BJ (cell line): ENCODE measurements around the gene TRIM34. TPM values are rescaled to one million over a fixed set of nuclear protein-coding genes. Genes with fewer than 3 reads are reported as not detected.

Experiments used
- CTCF ChIA-PET: fragments of 350-600 bp; formaldehyde crosslinking; extraction: SDS; loops from one replicate; lab custom pipeline; 2021; ENCODE audit warnings: antibody characterized with exemption, inconsistent platforms; lab: Yijun Ruan, JAX
- POLR2A ChIA-PET: fragments of 300-600 bp; sonication (Branson Sonifier 250); formaldehyde crosslinking; extraction: SDS; loops from one replicate; lab custom pipeline; 2021; ENCODE audit warnings: antibody characterized with exemption; lab: Charles Lee
- DNase-seq: peaks from one replicate; pipeline ENCODE4 v3.0.0-alpha.2; 2011; ENCODE audit warnings: low read depth
- H3K27me3 ChIP-seq: 2 replicates; pipeline ENCODE4 v1.6.0; 2011; ENCODE audit warnings: low read length; ENCODE audit not compliant: control insufficient read depth, insufficient read depth
- H3K36me3 ChIP-seq: 2 replicates; pipeline ENCODE4 v1.5.1; 2011; ENCODE audit warnings: low read length; ENCODE audit not compliant: control insufficient read depth, insufficient read depth
- H3K4me3 ChIP-seq: 2 replicates; pipeline ENCODE4 v1.5.1; 2011; ENCODE audit warnings: low read depth, mild to moderate bottlenecking, control low read depth, low read length
- polyA plus RNA-seq: library from polyadenylated mRNA; depleted of rRNA; stranded (reverse); fragments of >200 nt; gene quantifications from 2 replicates; pipeline ENCODE4 v1.2.3, GENCODE V29; 2011
- TF ChIP-seq, protein P1 (sequence below): IDR thresholded peaks from 2 replicates; pipeline ENCODE4 v1.5.1; 2011; ENCODE audit warnings: low read depth, mild to moderate bottlenecking, control low read depth, inconsistent platforms, low read length, moderate library complexity; ENCODE audit not compliant: insufficient read depth

The TRIM34 gene
- polyA plus RNA-seq, 1 experiment, result 6.6 TPM

DNA sequence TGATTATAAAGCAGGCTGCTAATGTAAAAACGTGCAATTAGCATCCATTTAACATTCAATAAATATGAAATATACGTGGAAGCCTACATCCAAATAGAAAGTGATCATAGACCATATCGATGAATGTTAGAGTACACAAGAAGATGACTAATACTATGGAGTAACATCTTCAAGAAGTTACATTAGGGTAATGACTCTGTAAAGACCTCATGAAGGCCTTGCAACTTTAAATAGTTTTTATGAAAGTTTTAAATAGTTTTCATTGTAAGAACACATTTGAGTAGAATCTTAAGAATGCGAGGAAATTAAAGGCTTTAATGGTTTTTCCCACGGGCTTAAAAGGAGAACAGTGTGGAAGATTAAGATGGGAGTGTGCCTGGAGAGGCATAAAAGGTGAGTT is 1.4 kb downstream of the TRIM34 start:
- peak; percentile 27 for DNase-seq
- TF ChIP-seq, protein P1, sequence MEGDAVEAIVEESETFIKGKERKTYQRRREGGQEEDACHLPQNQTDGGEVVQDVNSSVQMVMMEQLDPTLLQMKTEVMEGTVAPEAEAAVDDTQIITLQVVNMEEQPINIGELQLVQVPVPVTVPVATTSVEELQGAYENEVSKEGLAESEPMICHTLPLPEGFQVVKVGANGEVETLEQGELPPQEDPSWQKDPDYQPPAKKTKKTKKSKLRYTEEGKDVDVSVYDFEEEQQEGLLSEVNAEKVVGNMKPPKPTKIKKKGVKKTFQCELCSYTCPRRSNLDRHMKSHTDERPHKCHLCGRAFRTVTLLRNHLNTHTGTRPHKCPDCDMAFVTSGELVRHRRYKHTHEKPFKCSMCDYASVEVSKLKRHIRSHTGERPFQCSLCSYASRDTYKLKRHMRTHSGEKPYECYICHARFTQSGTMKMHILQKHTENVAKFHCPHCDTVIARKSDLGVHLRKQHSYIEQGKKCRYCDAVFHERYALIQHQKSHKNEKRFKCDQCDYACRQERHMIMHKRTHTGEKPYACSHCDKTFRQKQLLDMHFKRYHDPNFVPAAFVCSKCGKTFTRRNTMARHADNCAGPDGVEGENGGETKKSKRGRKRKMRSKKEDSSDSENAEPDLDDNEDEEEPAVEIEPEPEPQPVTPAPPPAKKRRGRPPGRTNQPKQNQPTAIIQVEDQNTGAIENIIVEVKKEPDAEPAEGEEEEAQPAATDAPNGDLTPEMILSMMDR, result no peak
- no peak overlapping the region for H3K4me3 ChIP-seq
- no peaks in the 10 kb centered on the region for H3K36me3 ChIP-seq
- POLR2A ChIA-PET, result no interaction called here
- CTCF ChIA-PET, result no interaction called here
- no peaks in the 10 kb centered on the region for H3K27me3 ChIP-seq

GRCh38 chr11:5631417-5631816 is 6.6 kb downstream of the TRIM34 start:
- H3K4me3 ChIP-seq, result no peak overlapping the region
- POLR2A ChIA-PET, result no interaction called here
- H3K27me3 ChIP-seq, result no peaks in the 10 kb centered on the region
- TF ChIP-seq, protein P1, result no peak
- H3K36me3 ChIP-seq, result peaks cover 3% of the 10 kb centered on the region; the same call in 1 of the 2 replicates
- no peak for DNase-seq
- CTCF ChIA-PET, result no interaction called here

- Histone ChIP-seq H3K4me3 (no peak overlapping the region), H3K27me3 (no peaks in the 10 kb centered on the region), H3K36me3 (peaks cover 3% of the 10 kb centered on the region; the same call in 1 of the 2 replicates)
- POLR2A ChIA-PET, result no interaction called here
- no peak for DNase-seq
- CTCF ChIA-PET, result no interaction called here
- TF ChIP-seq, protein P1, result no peak
Measured at GRCh38 chr11:5631969-5632635, 7.3 kb downstream of the TRIM34 start.

- no peak for DNase-seq
- H3K36me3 ChIP-seq, result no peaks in the 10 kb centered on the region; the same call in 1 of the 2 replicates
- TF ChIP-seq, protein P1, result no peak
- H3K4me3 ChIP-seq, result no peak overlapping the region
- ChIA-PET CTCF (interaction anchor here (0.7 kb wide), 1 partner anchor 865 kb away, joined by 3 read pairs; no protein-coding TSS in a partner anchor), POLR2A (no interaction called here)
- no peaks in the 10 kb centered on the region for H3K27me3 ChIP-seq
Measured at GRCh38 chr11:5639953-5640352, 15.2 kb downstream of the TRIM34 start.

- ChIA-PET POLR2A (no interaction called here), CTCF (no interaction called here)
- Histone ChIP-seq H3K4me3 (no peak overlapping the region), H3K36me3 (no peaks in the 10 kb centered on the region; the same call in 1 of the 2 replicates), H3K27me3 (no peaks in the 10 kb centered on the region)
- DNase-seq, result no peak
- TF ChIP-seq, protein P1, result no peak
Measured at GRCh38 chr11:5643585-5643984, 18.8 kb downstream of the TRIM34 start.
